Stimulated activated CD4-positive, alpha-beta T cell treated with anti-CD3 and anti-CD28 coated beads, Interleukin-12 subunit alpha, Interleukin-12 subunit beta, amount 100 ng/mL, for 24 hours (primary cell): ENCODE results near the gene SRD5A3.

ENCODE experiments used
- DNase-seq, 2 experiments: peaks; one replicate each; pipeline ENCODE4 v3.0.0-alpha.2; 2020; ENCODE audit warnings: low read depth in 2 of 2

The SRD5A3 gene

DNA sequence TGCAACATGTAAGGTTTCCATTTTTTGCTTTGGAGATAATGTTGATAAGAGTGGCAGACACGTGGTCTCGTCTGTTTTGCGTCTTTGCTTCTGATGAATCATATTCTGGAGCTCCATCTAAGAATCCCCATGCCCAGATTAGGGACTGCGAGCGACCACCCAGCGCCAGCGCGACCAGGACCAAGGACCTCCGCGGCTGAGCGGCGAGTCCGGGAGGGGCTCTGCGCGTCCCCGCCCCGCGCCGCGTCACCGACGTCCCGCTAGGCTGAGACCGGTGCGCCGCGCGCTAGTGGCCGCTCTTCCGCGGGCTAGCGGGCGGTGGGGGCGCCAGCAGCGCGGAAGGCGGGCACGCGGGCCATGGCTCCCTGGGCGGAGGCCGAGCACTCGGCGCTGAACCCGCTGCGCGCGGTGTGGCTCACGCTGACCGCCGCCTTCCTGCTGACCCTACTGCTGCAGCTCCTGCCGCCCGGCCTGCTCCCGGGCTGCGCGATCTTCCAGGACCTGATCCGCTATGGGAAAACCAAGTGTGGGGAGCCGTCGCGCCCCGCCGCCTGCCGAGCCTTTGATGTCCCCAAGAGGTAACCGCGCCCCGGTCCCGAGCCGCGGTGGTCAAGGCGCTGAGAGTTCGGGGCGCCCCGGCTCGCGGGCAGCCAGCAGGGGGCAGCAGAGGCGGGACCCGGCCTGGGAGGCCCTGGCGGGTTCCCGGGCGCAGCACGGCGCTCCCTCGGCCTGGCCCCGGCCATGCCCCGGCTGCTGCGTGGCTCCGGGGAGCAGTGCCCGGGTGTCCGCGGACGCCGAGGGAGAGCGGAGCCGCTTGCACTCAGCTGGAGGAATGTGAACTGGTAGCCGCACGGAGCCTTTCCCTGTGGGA is at the start of gene SRD5A3:
SRD5A3 (plus strand) TSS at position 263 of the 871 bp plus-strand sequence; CDS start at position 358, 95 bp downstream.
- DNase-seq, result peak; percentile 74 to 84

- no peak for DNase-seq
Measured at GRCh38 chr4:55297346-55297745, 48.7 kb upstream of the SRD5A3 start.

DNA sequence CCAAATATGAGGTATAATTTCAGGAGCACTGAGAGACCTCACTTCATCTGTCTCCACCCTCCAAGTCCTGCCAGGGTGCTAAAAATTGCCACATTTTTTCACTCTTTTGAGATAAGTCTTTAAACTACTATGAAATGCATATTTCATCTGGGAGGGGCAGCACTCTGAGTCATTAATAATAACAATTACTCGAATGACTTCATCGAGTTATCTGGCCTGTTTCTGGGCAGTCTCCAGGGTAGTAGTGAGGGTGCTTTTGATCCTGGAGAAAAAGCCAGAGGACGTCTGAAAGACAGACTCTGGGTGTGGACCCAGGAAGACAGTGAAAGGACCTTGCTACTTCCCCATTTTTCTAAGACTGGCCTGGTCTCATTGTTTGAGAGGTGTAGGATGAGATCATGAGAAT is 42.3 kb upstream of the SRD5A3 start:
- DNase-seq, result no peak

DNA sequence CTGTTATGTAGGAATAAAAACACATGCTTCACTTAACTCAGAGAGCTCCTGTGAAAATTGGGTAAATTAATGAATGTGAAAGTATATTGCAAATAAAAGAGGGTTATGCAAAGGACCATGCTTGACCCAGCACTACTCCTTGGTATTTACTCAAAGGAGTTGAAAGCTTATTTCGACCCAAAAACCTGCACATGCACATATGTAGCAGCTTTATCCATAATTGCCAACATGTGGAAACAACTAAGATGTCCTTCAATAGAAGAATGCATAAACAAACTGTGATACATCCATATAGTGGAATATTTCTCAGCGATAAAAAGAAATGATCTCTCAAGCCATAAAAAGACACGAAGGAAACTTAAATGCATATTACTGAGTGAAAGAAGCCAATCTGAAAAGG is 41.7 kb upstream of the SRD5A3 start:
- no peak for DNase-seq

- no peak for DNase-seq
Measured at GRCh38 chr4:55308071-55308470, 38.0 kb upstream of the SRD5A3 start.

- no peak for DNase-seq
Measured at GRCh38 chr4:55311792-55312488, 34.1 kb upstream of the SRD5A3 start.

- no peak for DNase-seq
Measured at GRCh38 chr4:55312489-55313101, 33.4 kb upstream of the SRD5A3 start.

- no peak for DNase-seq
Measured at GRCh38 chr4:55314141-55314820, 31.8 kb upstream of the SRD5A3 start.

- DNase-seq, result no peak
Measured at GRCh38 chr4:55318175-55319129, 27.6 kb upstream of the SRD5A3 start.

- peak; percentile 19 to 71 for DNase-seq
Measured at GRCh38 chr4:55321707-55322264, 24.3 kb upstream of the SRD5A3 start.

DNA sequence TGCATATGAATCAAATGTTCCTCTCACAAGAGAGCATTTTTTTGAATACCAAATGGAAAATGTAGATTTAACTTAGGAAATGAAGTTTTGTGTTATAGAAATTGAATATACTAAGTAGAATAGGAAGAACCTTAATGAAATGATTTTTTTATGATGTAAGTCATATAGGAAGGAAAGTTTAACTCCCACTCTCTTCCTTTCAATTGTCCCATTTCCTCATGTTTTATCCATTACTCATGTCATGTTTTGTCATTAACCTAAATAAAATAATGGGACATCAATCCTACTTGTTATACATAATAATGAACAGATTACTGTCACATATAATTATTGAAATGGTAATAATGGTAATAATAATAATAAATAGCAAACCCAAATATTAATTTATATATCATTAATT is 22.7 kb upstream of the SRD5A3 start:
- DNase-seq, result no peak

DNA sequence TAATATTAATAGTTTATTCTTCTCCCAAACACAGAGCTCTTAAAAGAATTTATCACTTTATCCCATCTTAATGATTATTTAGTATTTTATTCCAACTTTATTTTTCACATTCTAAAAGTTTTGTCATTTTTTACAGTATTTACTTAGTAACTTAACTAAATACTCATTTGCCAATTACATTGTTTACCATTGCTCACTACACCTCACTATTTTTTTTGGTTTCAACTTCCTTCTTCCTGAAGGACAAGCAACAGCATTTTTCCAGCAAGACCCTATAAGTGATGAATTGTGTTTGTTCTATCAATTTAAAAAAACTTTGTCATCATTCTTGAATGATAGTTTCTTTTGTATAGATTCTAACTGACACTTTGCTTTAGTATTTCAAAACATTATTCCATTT is 19.4 kb upstream of the SRD5A3 start:
- no peak for DNase-seq

GRCh38 chr4:55329012-55329411 is 17.0 kb upstream of the SRD5A3 start:
- no peak for DNase-seq

- DNase-seq, result no peak
Measured at GRCh38 chr4:55330241-55330640, 15.8 kb upstream of the SRD5A3 start.

DNA sequence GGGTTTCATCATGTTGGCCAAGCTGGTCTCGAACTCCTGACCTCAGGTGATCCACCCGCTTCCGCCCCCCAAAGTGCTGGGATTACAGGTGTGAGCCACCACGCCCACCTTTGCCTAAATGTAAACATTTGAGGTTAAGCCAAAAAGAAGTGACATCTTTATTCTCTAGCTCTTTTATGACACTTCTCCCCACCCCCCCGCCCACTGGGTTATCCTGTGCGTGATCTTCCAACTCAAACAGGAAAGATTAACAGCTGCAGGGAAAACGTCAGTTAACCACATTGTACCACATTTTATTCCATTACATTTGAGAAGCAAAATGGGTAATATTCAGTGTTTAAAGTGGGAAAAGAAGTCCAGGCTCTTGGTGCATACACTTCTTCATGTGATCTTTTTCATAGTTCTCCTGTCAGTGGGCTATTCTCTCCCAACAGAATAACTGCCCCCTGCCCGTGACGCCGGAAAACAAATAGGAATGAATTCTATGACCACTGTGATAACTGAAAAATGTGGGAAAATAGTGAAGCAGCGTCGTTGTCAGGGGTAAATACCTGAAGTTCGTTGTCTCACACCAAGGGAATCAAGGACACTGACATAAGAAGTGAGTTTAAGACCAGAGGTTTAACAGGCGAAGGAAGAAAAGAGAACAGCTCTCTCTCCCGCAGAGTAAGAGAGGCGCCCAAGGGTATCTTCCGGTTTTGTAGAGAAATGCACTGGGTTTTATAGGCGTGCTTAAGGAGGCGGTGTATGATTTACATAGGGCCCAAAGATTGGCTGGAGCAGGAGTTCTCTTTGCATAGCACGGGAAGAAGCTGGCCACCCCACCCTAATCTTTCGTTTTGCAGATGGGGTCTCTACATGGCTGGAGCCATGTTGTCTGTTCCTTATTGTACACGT is 9.7 kb upstream of the SRD5A3 start:
- DNase-seq, result no peak

DNA sequence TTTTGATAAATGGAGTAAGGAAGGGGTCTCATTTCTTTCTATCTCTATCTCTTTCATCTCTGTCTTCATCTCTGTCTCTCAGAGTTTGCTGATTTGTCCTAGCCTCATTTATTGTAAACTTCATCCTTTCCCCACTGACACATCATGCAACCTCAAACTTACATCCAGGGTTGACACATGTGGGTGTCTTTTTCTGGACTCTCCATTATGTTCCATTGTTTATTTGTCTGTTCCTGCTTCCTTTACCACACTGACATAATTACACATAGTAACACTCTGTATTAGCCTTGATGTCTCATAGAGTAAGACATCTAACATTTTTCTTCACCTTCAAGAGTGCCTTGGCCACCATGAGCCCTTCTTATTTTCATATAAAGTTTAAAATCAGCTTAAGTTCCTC is 8.1 kb upstream of the SRD5A3 start:
- DNase-seq, result no peak

- no peak for DNase-seq
Measured at GRCh38 chr4:55338486-55338885, 7.6 kb upstream of the SRD5A3 start.

DNA sequence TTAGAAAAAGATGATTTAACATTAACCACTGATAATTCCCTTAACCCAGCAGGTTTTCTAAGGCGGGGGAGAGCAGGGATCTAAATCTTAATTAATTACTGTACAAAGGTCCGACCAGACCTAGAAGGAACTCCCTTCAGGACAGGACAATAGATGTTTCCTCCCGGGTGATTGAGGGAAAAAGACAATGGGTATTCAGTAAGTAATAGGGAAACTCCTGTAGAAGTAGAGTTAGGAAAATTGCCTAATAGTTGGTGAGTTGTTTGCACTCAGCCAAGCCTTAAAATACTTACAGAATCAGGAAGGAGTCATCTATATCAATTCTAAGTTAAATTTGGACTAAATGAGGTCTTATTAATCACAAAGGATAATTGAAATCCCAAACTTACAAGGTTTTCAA is 5.8 kb upstream of the SRD5A3 start:
- no peak for DNase-seq

- no peak for DNase-seq
Measured at GRCh38 chr4:55343887-55344286, 2.2 kb upstream of the SRD5A3 start.

DNA sequence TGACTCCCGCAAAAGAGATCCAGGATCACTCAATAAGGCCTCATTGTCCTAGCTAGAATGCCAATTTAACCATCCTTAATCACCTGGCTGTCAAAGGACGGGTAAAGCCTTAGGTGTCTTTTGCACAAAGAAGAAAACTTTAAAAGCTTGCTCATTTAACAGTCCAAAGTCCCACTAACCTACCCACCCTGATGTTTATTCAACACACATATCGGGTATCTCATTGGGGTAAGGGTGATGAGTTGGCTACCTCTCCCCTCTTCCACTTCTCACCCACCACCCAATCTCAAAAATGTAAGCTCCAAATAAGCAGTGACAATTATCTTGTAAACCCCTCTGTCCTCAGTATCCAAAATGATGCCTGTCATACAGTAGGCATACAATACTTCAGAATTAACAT is 988 bp upstream of the SRD5A3 start:
- no peak for DNase-seq
